HL-60 (cell line): Measurements from ENCODE around the gene ZRANB2.

ENCODE experiments used
- DNase-seq, 2 experiments: peaks; one replicate each; pipeline ENCODE4 v3.0.0-alpha.2; 2010 to 2020; ENCODE audit warnings: low read depth in 1 of 2, low spot score in 1 of 2
- H3K27ac ChIP-seq: fragments of 250-450 bp; sonication (Bioruptor Pico); replicated peaks from 2 replicates; pipeline ENCODE4 v1.5.1; 2020; ENCODE audit warnings: mild to moderate bottlenecking, moderate library complexity
- H3K27me3 ChIP-seq: fragments of 250-450 bp; sonication (Bioruptor Pico); 2 replicates; pipeline ENCODE4 v1.5.1; 2021; ENCODE audit warnings: mild to moderate bottlenecking, moderate library complexity; ENCODE audit not compliant: insufficient read depth, poor library complexity, severe bottlenecking
- H3K4me3 ChIP-seq: replicated peaks from 2 replicates; pipeline ENCODE4 v1.5.1; 2011; ENCODE audit warnings: mild to moderate bottlenecking, control low read depth, low read length; ENCODE audit not compliant: insufficient read depth
- GABPA ChIP-seq: IDR thresholded peaks from 2 replicates; pipeline ENCODE4 v1.6.1; 2012; ENCODE audit warnings: low read depth
- POLR2AphosphoS5 ChIP-seq: IDR thresholded peaks from 2 replicates; pipeline ENCODE4 v1.6.1; 2012; ENCODE audit warnings: low read depth
- REST ChIP-seq: IDR thresholded peaks from 2 replicates; pipeline ENCODE4 v1.6.1; 2012; ENCODE audit warnings: low read depth; ENCODE audit not compliant: insufficient replicate concordance
- SPI1 ChIP-seq: IDR thresholded peaks from 2 replicates; pipeline ENCODE4 v1.6.1; 2012; ENCODE audit warnings: low read depth, mild to moderate bottlenecking, borderline replicate concordance
- TF ChIP-seq, protein P1 (sequence below): IDR thresholded peaks from one replicate; pipeline ENCODE4 v1.5.1; 2011; ENCODE audit warnings: low read length, control low read depth, inconsistent platforms; ENCODE audit not compliant: insufficient read depth

Gene ZRANB2

GRCh38 chr1:71097428-71097827 lies 16.6 kb upstream of the ZRANB2 start:
- no peak for DNase-seq
- no peak for TF ChIP-seq SPI1
- TF ChIP-seq POLR2AphosphoS5 = no peak
- no peaks in the 10 kb centered on the region for H3K27me3 ChIP-seq
- no peak overlapping the region for H3K27ac ChIP-seq
- H3K4me3 ChIP-seq = no peak overlapping the region

- TF ChIP-seq REST (no peak), GABPA (no peak), SPI1 (no peak), POLR2AphosphoS5 (no peak)
- TF ChIP-seq, protein P1, sequence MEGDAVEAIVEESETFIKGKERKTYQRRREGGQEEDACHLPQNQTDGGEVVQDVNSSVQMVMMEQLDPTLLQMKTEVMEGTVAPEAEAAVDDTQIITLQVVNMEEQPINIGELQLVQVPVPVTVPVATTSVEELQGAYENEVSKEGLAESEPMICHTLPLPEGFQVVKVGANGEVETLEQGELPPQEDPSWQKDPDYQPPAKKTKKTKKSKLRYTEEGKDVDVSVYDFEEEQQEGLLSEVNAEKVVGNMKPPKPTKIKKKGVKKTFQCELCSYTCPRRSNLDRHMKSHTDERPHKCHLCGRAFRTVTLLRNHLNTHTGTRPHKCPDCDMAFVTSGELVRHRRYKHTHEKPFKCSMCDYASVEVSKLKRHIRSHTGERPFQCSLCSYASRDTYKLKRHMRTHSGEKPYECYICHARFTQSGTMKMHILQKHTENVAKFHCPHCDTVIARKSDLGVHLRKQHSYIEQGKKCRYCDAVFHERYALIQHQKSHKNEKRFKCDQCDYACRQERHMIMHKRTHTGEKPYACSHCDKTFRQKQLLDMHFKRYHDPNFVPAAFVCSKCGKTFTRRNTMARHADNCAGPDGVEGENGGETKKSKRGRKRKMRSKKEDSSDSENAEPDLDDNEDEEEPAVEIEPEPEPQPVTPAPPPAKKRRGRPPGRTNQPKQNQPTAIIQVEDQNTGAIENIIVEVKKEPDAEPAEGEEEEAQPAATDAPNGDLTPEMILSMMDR = no peak
- Histone ChIP-seq H3K4me3 (no peak overlapping the region), H3K27me3 (no peaks in the 10 kb centered on the region), H3K27ac (no peak overlapping the region)
- no peak for DNase-seq
These were observed 14.1 kb upstream of the ZRANB2 start for GRCh38 chr1:71094913-71095312.

DNA sequence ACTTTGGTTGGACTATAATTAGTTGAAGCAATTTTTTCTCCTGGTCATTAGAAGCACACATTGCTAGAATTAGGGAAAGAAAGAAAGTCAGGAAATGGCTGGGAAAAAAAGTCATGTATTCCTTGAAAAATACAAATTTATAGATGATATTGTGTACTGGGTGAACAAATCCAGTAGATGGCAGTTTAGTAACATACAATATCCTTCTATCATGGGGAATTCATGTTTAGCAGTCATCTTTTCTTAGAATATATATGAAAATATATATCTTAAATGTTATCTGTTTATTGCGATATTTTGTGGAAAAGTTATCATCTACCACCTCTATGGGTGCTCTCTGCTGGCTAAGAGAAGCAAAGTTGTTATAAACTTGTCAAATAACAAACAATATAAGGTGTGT lies 13.1 kb upstream of the ZRANB2 start:
- H3K27me3 ChIP-seq = no peaks in the 10 kb centered on the region
- H3K27ac ChIP-seq = no peak overlapping the region
- DNase-seq = no peak
- H3K4me3 ChIP-seq = no peak overlapping the region
- TF ChIP-seq, protein P1 = peak; percentile 0
- TF ChIP-seq REST = no peak

DNA sequence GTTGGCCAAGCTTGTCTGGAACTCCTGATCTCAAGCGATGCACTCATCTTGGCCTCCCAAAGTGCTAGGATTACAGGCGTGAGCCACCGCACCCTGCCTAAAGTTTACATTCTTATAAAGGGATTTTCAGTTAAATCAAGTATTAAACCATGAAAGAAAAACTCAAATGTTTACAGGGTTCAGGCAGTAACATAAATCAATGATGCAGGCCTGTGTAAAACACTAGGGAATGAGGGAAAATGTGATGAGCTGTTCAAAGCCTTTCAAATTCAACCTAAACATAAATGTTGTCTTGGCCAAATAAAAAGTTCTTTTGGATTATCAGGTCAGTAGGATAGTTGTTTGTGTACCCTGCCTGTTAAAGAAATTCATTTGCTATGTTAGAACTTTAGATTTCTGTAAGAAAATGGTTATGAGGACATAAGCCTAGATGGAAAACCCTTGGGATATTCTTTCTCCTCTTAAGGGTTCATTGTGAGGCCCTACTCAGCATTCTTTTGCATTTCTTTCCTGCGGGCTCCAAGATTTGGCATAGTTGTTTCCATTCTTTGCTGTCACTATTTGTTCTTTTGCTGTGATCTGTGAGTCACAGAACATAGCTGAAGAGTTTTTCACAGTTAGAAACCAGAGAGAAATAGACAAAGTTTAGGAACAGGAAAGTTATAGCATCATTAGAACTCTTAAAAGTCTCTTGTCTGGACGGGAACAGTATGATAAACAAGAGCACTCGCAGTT lies 8.9 kb upstream of the ZRANB2 start:
- DNase-seq = no peak
- H3K4me3 ChIP-seq = no peak overlapping the region
- no peaks in the 10 kb centered on the region for H3K27me3 ChIP-seq
- TF ChIP-seq, protein P1 = no peak
- TF ChIP-seq GABPA = no peak
- TF ChIP-seq SPI1 = no peak
- no peak for TF ChIP-seq REST
- no peak for TF ChIP-seq POLR2AphosphoS5
- no peak overlapping the region for H3K27ac ChIP-seq
